CD4-positive, alpha-beta T cell treated with Interleukin-6 at 100 ng/mL for 8 hours (primary cell): ENCODE results near the gene IL15RA.
"Not testable (repeated sequence)": the region's sequence is repeated elsewhere in the genome, so short reads cannot be mapped to it uniquely, and the experiment has no call there.

ENCODE experiments used
- DNase-seq: peaks from one replicate; pipeline ENCODE4 v3.0.0-alpha.2; 2020; ENCODE audit warnings: mixed read lengths, low spot score

IL15RA gene

GRCh38 chr10:5921746-5922145 lies 55.6 kb downstream of the IL15RA start:
- no peak for DNase-seq

- no peak for DNase-seq
Observed at GRCh38 chr10:5919568-5919967, 57.8 kb downstream of the IL15RA start.

DNA sequence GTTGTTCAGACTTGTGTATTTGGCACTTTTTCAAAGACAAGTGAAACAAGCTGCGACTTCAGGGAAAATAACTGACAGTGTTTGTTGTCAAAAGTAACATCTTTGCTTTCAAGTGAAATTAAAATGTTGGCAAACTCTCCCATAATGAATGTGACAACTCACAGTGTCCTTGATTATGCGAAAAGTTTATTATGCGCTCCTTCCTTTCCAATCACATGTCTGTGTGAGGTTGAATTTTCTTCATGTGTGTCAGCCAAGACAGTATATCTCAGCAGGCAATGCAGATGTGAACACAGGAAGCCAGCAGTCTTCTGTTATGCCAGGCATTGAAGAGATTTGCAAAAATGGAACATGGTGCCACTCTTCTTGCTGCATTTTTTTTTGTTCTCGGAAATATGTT lies 58.6 kb downstream of the IL15RA start:
- no peak for DNase-seq

DNA sequence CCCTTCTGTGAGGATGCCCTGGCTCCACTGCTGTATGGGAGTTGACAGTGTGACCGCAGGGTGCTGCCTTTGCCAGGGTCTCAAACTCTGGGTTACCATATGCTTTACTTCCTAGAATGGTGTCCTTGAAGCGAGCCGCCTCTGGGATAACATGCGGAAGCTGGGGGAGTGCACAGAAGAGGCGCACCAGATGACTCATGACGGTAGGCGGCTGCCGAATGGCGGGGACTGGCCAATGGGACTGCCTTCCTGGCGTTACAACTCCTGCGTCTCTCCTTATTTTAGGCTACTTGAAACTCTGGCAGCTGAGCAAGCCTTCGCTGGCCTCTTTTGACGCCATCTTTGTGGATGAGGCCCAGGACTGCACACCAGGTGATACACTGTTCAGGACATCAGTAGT lies 60.0 kb downstream of the IL15RA start:
- DNase-seq: no peak

- no peak for DNase-seq
Observed at GRCh38 chr10:5915451-5915850, 61.9 kb downstream of the IL15RA start.

- no peak for DNase-seq
Observed at GRCh38 chr10:5913736-5914135, 63.6 kb downstream of the IL15RA start.

- DNase-seq: no peak
Observed at GRCh38 chr10:5911670-5912069, 65.7 kb downstream of the IL15RA start.

DNA sequence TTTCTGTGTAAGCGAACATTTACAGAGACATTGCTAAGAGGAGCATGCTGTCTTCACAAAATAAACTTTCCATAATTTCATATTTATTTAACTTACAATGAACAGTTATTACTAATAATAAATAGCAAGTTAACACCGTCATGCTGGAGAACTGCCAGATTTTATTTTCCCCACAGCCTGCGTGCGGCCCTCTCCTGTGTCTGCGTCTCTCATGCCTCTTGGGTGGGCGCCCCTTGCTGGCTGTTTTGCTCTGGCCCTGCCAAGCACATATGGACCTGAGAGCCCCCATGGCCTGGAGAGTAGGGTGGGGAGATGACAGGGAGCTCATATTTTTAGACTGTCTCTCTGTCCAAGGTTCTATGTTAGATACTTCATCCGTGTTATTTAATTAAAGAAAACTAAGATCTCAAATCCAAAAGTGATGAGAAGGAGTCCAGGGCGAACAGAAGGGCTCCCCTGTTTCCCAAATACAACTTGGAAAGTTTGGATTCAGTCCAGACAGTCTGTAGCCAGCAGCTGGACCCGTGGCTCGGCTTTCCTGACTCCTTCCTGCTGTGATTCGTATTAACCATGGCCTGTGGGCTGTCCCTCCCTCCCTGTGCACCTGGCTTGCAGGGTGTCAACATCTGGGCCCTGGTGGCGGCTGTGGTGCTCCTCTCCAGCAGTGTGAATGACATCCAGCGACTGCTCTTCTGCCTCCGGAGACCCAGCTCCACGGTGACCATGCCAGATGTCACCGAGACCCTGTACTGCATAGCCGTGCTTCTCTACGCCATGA lies 66.8 kb downstream of the IL15RA start:
- no peak for DNase-seq

DNA sequence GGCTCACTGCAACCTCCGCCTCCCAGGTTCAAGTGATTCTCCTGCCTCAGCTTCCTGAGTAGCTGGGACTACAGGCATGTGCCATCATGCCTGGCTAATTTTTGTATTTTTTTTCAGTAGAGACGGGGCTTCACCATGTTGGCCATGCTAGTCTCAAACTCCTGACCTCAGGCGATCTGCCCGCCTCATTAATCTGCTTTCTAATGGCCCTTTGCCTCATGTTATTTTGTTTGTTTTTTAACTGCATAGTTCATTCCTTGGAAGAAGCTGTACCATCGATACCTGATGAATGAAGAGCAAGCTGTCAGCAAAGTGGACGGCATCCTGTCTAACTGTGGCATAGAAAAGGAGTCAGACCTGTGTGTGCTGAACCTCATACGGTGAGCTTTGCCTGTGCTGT lies 68.7 kb downstream of the IL15RA start:
- not testable (repeated sequence) for DNase-seq

- DNase-seq: no peak
Observed at GRCh38 chr10:5906651-5907050, 70.7 kb downstream of the IL15RA start.

DNA sequence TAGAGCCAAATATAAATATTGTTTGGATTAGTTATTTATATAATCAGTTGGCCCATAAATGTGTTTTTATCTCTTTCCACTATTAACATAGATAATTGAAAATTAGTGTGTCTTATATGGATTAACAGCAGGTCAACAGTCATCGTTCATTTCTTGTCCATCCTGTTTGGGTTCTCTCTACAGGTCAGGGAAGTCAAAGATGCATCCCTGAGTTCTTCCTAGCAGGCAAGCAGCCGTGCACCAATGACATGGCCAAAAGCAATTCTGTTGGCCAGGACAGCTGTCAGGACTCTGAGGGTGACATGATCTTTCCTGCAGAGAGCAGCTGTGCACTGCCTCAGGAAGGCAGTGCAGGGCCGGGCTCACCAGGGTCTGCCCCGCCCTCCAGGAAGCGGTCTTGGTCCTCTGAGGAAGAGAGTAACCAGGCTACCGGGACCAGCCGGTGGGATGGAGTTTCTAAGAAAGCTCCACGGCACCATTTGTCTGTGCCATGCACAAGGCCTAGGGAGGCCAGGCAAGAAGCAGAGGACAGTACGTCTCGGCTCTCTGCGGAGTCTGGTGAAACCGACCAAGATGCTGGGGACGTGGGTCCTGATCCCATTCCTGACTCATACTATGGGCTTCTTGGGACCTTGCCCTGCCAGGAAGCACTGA lies 71.4 kb downstream of the IL15RA start:
- no peak for DNase-seq

GRCh38 chr10:5904227-5904626 lies 73.1 kb downstream of the IL15RA start:
- no peak for DNase-seq

GRCh38 chr10:5903563-5903962 lies 73.8 kb downstream of the IL15RA start:
- no peak for DNase-seq

DNA sequence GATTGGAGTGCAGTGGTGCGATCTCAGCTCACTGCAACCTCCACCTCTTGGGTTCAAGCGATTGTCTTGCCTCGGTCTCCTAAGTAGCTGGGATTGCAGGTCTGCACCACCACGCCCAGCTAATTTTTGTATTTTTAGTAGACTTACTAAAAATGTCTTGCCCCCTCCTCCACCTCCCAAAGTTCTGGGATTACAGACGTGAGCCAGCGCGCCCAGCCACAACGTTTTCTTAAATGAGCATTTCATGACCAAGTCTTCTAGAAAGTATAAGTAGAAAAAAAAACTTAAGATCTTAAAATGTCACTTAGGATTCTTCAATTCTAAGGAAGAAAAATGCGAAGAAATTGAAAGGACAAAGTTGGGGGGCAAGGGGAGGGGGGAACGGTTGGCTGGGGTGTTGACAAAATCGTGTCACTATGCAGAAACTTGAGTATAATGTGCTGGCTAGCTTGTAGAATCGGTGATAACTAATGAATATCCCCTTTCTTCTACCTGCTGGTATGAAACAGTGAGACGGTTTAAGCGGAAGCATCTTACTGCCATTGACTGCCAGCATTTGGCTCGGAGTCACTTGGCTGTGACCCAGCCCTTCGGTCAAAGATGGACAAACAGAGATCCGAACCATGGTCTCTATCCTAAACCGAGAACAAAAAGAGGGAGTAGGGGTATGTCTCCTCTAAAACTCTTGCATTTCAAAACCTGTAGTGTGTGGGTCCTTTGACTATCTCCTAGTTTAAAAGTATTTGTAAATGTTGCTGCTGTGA lies 74.7 kb downstream of the IL15RA start:
- no peak for DNase-seq
